ENCODE results near the gene SERPINA12. TPM values are rescaled to one million over a fixed set of nuclear protein-coding genes. Genes with fewer than 3 reads are reported as not detected.

Gene SERPINA12
- total RNA-seq, 1 experiment from 2014 or later: not detected

DNA sequence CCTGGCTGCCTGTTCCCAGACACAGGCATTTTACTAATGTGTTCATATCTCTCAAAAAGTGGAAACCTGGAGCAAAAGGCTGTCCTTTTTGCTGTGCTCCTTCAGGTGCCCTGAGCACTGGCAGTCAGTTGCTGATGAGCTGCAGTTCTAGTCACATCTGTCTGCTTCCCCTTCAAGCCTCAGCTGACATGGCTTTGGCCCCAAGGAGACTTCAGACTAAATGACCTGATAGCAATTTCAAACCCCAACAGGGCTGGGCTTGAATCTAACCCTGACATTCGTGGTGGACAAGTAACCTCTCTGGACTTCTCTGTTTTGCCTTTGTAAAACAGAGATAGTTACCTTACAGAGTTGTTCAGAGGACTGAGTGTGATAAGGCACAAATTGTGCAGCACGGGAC lies 39.0 kb downstream of the SERPINA12 start (continued):
- TF ChIP-seq, protein P1, sequence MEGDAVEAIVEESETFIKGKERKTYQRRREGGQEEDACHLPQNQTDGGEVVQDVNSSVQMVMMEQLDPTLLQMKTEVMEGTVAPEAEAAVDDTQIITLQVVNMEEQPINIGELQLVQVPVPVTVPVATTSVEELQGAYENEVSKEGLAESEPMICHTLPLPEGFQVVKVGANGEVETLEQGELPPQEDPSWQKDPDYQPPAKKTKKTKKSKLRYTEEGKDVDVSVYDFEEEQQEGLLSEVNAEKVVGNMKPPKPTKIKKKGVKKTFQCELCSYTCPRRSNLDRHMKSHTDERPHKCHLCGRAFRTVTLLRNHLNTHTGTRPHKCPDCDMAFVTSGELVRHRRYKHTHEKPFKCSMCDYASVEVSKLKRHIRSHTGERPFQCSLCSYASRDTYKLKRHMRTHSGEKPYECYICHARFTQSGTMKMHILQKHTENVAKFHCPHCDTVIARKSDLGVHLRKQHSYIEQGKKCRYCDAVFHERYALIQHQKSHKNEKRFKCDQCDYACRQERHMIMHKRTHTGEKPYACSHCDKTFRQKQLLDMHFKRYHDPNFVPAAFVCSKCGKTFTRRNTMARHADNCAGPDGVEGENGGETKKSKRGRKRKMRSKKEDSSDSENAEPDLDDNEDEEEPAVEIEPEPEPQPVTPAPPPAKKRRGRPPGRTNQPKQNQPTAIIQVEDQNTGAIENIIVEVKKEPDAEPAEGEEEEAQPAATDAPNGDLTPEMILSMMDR (IDR thresholded peaks at IDR 0.05 in 2 of 3, conservative IDR thresholded peaks at IDR 0.05 in 1 of 3; ENCODE audit: borderline replicate concordance in 1 of 3, insufficient read depth in 1 of 3, low read depth in 2 of 3, low read length in 2 of 3): no peak
- no peak for TF ChIP-seq RAD21 (IDR thresholded peaks at IDR 0.05; ENCODE audit: low read depth)

DNA sequence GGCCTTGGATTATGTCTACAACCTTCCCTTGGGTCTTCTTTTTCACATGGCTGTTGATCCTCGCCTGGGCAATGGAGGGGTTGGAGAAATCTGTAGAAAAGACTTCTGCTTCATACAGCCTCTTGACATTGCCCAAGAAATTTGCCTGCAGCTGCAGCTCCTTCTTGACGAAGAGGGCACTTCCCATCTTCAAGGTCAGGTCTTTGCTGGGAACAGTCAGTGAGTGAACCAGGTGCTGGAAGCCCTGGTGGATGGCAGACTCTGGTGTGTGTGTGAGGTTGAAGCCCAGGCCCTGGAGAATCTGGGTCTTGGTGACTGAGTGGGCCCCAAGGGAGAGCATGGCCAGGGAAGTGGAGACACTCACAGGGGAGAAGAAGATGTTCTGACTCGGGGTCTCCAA lies 40.0 kb downstream of the SERPINA12 start:
- intact Hi-C loops (cut with micrococcal nuclease): no loop called here
- Histone ChIP-seq H3K4me1 (ENCODE audit: control insufficient read depth in 1 of 2, insufficient read depth in 2 of 2, low read length in 2 of 2) (peaks cover 0 to 5% of the 10 kb centered on the region in 2 experiments; a peak in 3 of 4 replicates), H3K4me2 (ENCODE audit: low read length) (no peak overlapping the region), H3K9ac (ENCODE audit: low read length) (no peak overlapping the region), H3K79me2 (ENCODE audit: insufficient read depth, low read length) (no peaks in the 10 kb centered on the region), H3K27me3 (ENCODE audit: insufficient read depth, low read length) (peaks cover 23% of the 10 kb centered on the region), H3K27ac (ENCODE audit: low read depth, low read length) (no peak overlapping the region), H4K20me1 (ENCODE audit: insufficient read depth) (no peaks in the 10 kb centered on the region), H3K9me2 (ENCODE audit: insufficient read depth) (no peaks in the 10 kb centered on the region), H2AFZ (ENCODE audit: low read depth, low read length, poor library complexity, severe bottlenecking) (no peak overlapping the region), H3K4me3 (replicated peaks in 1 of 2; ENCODE audit: low read depth in 1 of 2, low read length in 2 of 2) (no peak overlapping the region), H3K36me3 (ENCODE audit: control insufficient read depth in 1 of 2, insufficient read depth in 2 of 2, low read length in 2 of 2) (no peaks in the 10 kb centered on the region), H3K9me3 (ENCODE audit: control insufficient read depth in 1 of 2, insufficient read depth in 1 of 2, low read depth in 1 of 2, low read length in 2 of 2) (no peaks in the 10 kb centered on the region)
- ATAC-seq: no peak
- no peak for DNase-seq (ENCODE audit: low read depth, low spot score)
- no TSS peak for BruUV-seq (replicated peaks)
- ChIA-PET CTCF (interaction anchor here (0.7 kb wide), 1 partner anchor 17 kb away, joined by 3 read pairs; no protein-coding TSS in a partner anchor), RAD21 (ENCODE audit: low non-redundant PET in 1 of 2, low total read pairs in 2 of 2, uncharacterized antibody in 2 of 2, unreplicated experiment in 2 of 2) (no interaction called here), POLR2A (no interaction called here)
- TF ChIP-seq POLR2AphosphoS5 (IDR thresholded peaks at IDR 0.05; ENCODE audit: low read depth, low read length) (no peak), ZNF274 (IDR thresholded peaks at IDR 0.05; ENCODE audit: low read depth, low read length) (no peak), SRF (IDR thresholded peaks at IDR 0.05; ENCODE audit: low read depth) (no peak), RAD21 (IDR thresholded peaks at IDR 0.05; ENCODE audit: low read depth) (no peak), JUND (IDR thresholded peaks at IDR 0.05) (no peak), SIN3A (IDR thresholded peaks at IDR 0.05; ENCODE audit: low read depth) (no peak), YY1 (IDR thresholded peaks at IDR 0.05; ENCODE audit: extremely low read depth, insufficient replicate concordance, low read depth, low read length) (no peak), ELF1 (IDR thresholded peaks at IDR 0.05; ENCODE audit: borderline replicate concordance, low read depth) (no peak), CEBPB (IDR thresholded peaks at IDR 0.05; ENCODE audit: low read depth) (no peak), CBX3 (IDR thresholded peaks at IDR 0.05; ENCODE audit: low read depth) (no peak), EGR1 (IDR thresholded peaks at IDR 0.05; ENCODE audit: low read depth) (no peak), ZFX (IDR thresholded peaks at IDR 0.05) (no peak), EZH2phosphoT487 (IDR thresholded peaks at IDR 0.05; ENCODE audit: borderline replicate concordance) (no peak)
- TF ChIP-seq, protein P1 (IDR thresholded peaks at IDR 0.05 in 2 of 3, conservative IDR thresholded peaks at IDR 0.05 in 1 of 3; ENCODE audit: borderline replicate concordance in 1 of 3, insufficient read depth in 1 of 3, low read depth in 2 of 3, low read length in 2 of 3): no peak
- TF ChIP-seq, protein P2, sequence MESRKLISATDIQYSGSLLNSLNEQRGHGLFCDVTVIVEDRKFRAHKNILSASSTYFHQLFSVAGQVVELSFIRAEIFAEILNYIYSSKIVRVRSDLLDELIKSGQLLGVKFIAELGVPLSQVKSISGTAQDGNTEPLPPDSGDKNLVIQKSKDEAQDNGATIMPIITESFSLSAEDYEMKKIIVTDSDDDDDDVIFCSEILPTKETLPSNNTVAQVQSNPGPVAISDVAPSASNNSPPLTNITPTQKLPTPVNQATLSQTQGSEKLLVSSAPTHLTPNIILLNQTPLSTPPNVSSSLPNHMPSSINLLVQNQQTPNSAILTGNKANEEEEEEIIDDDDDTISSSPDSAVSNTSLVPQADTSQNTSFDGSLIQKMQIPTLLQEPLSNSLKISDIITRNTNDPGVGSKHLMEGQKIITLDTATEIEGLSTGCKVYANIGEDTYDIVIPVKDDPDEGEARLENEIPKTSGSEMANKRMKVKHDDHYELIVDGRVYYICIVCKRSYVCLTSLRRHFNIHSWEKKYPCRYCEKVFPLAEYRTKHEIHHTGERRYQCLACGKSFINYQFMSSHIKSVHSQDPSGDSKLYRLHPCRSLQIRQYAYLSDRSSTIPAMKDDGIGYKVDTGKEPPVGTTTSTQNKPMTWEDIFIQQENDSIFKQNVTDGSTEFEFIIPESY (IDR thresholded peaks at IDR 0.05; ENCODE audit: extremely low read depth, insufficient replicate concordance, low read length): no peak

Measured in HCT116 (cell line).